Transverse colon (tissue), 4 donors: Measurements from ENCODE around the gene SPON2. TPM values are rescaled to one million over a fixed set of nuclear protein-coding genes. Genes with fewer than 3 reads are reported as not detected.

ENCODE experiments used
- DNase-seq: peaks from one replicate; pipeline ENCODE4 v3.0.0-alpha.2; 2019
- H3K27ac ChIP-seq, 4 donors: fragments of 200-600 bp; sonication (generic); 2 replicates each; pipeline ENCODE4 v1.5.1; 2016 to 2018; ENCODE audit warnings: inconsistent platforms in 4 of 4
- H3K27me3 ChIP-seq: fragments of 200-600 bp; sonication (generic); 2 replicates; pipeline ENCODE4 v1.5.1; 2017; ENCODE audit warnings: inconsistent platforms
- H3K36me3 ChIP-seq, 4 donors: fragments of 200-600 bp; sonication (generic); 2 replicates each; pipeline ENCODE4 v1.5.1; 2017 to 2019; ENCODE audit warnings: inconsistent platforms in 4 of 4
- H3K4me1 ChIP-seq, 4 donors: fragments of 200-600 bp; sonication (generic); 2 replicates each; pipeline ENCODE4 v1.5.1; 2017 to 2020; ENCODE audit warnings: inconsistent platforms in 4 of 4
- H3K4me3 ChIP-seq, 4 donors: fragments of 200-600 bp; sonication (generic); 1 replicate in 1 of 4; 2 replicates in 3 of 4; pipeline versions ENCODE4 v1.5.1 to v1.6.1; 2017 to 2019; ENCODE audit warnings: inconsistent platforms in 4 of 4
- H3K9me3 ChIP-seq, 2 donors: fragments of 200-600 bp; sonication (generic); 2 replicates each; pipeline ENCODE4 v1.5.1; 2017 to 2019; ENCODE audit warnings: inconsistent platforms in 2 of 2
- CTCF ChIP-seq, 5 experiments: fragments of 200-600 bp in 3 of 5; fragments of 450-650 bp in 2 of 5; sonication (generic) in 3 of 5; IDR thresholded peaks; 1 replicate in 2 of 5; 2 replicates in 3 of 5; pipeline ENCODE4 v1.5.1; 2016 to 2017; ENCODE audit warnings: antibody characterized with exemption in 5 of 5, inconsistent platforms in 3 of 5, mild to moderate bottlenecking in 2 of 5, moderate library complexity in 1 of 5
- EP300 ChIP-seq: sonication (generic); formaldehyde crosslinking; IDR thresholded peaks from one replicate; pipeline ENCODE4 v1.6.1; 2017; ENCODE audit warnings: antibody characterized with exemption, low read depth
- POLR2A ChIP-seq: fragments of 450-650 bp; IDR thresholded peaks from one replicate; pipeline ENCODE4 v1.6.1; 2016; ENCODE audit warnings: antibody characterized with exemption, mild to moderate bottlenecking, moderate library complexity
- POLR2AphosphoS5 ChIP-seq, 3 donors: sonication (generic); formaldehyde crosslinking; IDR thresholded peaks; one replicate each; pipeline ENCODE4 v1.6.1; 2016; ENCODE audit warnings: antibody characterized with exemption in 3 of 3
- WGBS, 2 donors: methylation state at CpG; one replicate each; pipeline ENCODE4 v1.1.5; 2018; ENCODE audit warnings: low coverage in 1 of 2; 5-methylcytosine and 5-hydroxymethylcytosine counted together
- in situ Hi-C, 4 donors: fragments of 200-750 bp; cut with MboI; loops; one replicate each; pipeline versions ENCODE4 v1.15.0 to v1.15.1; 2017; ENCODE audit warnings: low sequenced_read_pairs in 3 of 4, low pct_ligation_motif_present in 1 of 4, low pct_unique_long_range_greater_than_20kb in 1 of 4
- intact Hi-C: fragments of 100-400 bp; cut with DNase I; formaldehyde crosslinking; loops from one replicate; pipeline ENCODE4 v1.15.1; 2023; ENCODE audit warnings: low total_unique reads
- total RNA-seq, 4 donors: library from RNA; depleted of rRNA; stranded (reverse); fragments of >200 nt; gene quantifications; one replicate each; pipeline ENCODE4 v1.1.0, GENCODE V29; 2016

SPON2 gene
- total RNA-seq, 4 donors from 2014 or later = 45.4 to 127 (median 53.1) TPM

DNA sequence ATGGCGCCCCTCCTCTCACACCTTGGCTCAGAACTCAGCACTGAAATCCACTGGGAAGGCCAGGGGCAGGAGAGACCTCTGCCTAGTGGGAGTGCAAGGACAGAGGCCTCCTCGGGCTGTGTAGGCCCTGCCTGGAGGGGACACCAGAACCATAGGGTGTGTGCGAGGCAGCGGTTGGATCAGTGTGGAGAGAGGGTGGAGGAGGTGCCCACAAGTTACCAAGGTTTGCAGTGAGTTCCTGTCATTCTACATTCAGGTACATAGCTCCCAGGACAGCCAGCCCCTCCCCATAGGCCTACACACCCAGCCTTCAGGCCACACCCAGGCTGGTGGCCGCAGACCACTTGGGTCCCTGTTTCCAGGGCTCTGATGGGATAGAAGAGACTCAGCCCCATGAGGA lies 19.2 kb upstream of the SPON2 start:
- no peaks in the 10 kb centered on the region for H3K9me3 ChIP-seq
- TF ChIP-seq POLR2A (no peak), CTCF (IDR thresholded peaks at IDR 0.05) (no peak), POLR2AphosphoS5 (IDR thresholded peaks at IDR 0.05) (no peak), EP300 (no peak)
- intact Hi-C loops (no loop called here), in situ Hi-C loops (no loop called here)
- no peaks in the 10 kb centered on the region for H3K36me3 ChIP-seq
- peak; percentile 17 for DNase-seq
- peaks cover 19 to 46% (median 28%) of the 10 kb centered on the region in 4 donors for H3K4me1 ChIP-seq
- H3K27ac ChIP-seq = peak overlapping the region; percentile 81 to 91 (median 84)
- H3K27me3 ChIP-seq = no peaks in the 10 kb centered on the region
- 42 to 68% methylated on average over 2 to 5 of the region's 5 CpGs for WGBS, 2 donors
- H3K4me3 ChIP-seq = no peak overlapping the region

DNA sequence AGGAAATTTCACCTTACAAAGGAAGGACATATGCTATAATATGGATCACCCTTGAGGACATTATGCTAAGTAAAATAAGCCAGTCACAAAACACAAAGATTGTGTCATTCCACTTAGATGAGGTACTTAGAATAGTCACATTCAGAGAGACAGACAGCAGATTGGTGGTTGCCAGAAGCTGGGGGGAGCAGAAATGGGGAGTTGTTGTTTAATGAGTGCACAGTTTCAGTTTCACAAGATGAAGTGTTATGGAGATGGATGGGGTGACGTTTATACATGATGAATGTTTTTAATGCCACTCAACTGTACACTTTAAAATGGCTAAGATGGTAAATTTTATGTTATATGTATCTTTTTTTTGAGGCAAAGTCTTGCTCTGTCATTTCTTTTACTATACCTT lies 14.8 kb upstream of the SPON2 start:
- H3K36me3 ChIP-seq = no peaks in the 10 kb centered on the region
- no peak overlapping the region for H3K4me3 ChIP-seq
- no peaks in the 10 kb centered on the region for H3K9me3 ChIP-seq
- TF ChIP-seq EP300 = no peak
- TF ChIP-seq CTCF (IDR thresholded peaks at IDR 0.05) = no peak
- WGBS, 2 donors = 22 to 50% methylated on average over 1 of the region's 1 CpG
- peaks cover 7 to 34% (median 10%) of the 10 kb centered on the region in 4 donors for H3K4me1 ChIP-seq
- no peaks in the 10 kb centered on the region for H3K27me3 ChIP-seq
- in situ Hi-C loops (no loop called here), intact Hi-C loops (no loop called here)
- peak; percentile 27 for DNase-seq
- peak overlapping the region in 2 of 4 donors; percentile 2 to 10 for H3K27ac ChIP-seq

DNA sequence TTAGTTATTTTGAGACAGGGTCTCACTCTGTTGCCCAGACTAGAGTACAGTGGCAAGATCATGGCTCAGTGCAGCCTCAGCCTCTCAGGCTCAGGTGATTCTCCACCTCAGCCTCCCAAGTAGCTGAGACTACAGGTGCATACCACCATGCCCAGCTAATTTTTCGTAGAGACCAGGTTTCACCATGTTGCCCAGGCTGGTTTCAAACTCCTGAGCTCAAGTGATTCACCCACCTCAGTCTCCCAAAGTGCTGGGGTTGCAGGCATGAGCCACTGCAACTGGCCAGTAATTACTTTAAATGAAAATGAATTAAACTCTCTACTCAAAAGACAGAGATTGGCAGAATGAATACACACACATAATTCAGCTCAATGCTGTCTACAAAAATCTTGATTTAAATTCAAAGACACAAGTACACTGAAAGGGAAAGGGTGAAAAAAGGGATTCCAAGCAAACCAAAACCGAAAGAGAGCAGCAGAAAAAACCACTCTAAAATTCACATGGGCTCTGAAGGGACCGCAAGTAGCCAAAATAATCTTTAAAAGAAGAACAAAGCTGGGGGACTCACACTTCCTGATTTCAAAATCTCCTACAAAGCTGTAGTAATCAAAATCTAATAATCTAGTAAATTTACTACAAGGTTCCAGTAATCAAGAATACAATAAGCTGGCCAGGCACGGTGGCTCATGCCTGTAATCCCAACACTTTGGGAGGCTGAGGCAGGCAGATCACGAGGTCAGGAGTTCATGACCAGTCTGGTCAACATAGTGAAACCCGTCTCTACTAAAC lies 11.8 kb upstream of the SPON2 start:
- H3K4me3 ChIP-seq = no peak overlapping the region
- 58 to 68% methylated on average over 4 to 6 of the region's 6 CpGs for WGBS, 2 donors
- no peak for DNase-seq

GRCh38 chr4:1182313-1182712 lies 9.9 kb upstream of the SPON2 start:
- Histone ChIP-seq H3K27ac (no peak overlapping the region), H3K4me1 (peaks cover 4 to 29% (median 8%) of the 10 kb centered on the region in 4 donors), H3K27me3 (no peaks in the 10 kb centered on the region), H3K9me3 (no peaks in the 10 kb centered on the region), H3K36me3 (no peaks in the 10 kb centered on the region), H3K4me3 (no peak overlapping the region)
- DNase-seq = no peak
- in situ Hi-C loops (no loop called here), intact Hi-C loops (no loop called here)
- TF ChIP-seq POLR2AphosphoS5 (IDR thresholded peaks at IDR 0.05) (no peak), POLR2A (no peak), CTCF (IDR thresholded peaks at IDR 0.05) (no peak), EP300 (no peak)

More for the DNA sequence above, 11.8 kb upstream of the SPON2 start:
- in situ Hi-C loops = no loop called here
- H3K27ac ChIP-seq = peak overlapping the region; percentile 35 to 61 (median 58)
- no peaks in the 10 kb centered on the region for H3K9me3 ChIP-seq
- TF ChIP-seq EP300 (no peak), CTCF (IDR thresholded peaks at IDR 0.05) (no peak), POLR2AphosphoS5 (IDR thresholded peaks at IDR 0.05) (no peak), POLR2A (no peak)
- no peaks in the 10 kb centered on the region for H3K27me3 ChIP-seq
- H3K36me3 ChIP-seq = no peaks in the 10 kb centered on the region
- intact Hi-C loops = no loop called here
- H3K4me1 ChIP-seq = peaks cover 0 to 24% (median 0%) of the 10 kb centered on the region in 4 donors
